OCI-LY3 (cell line): ENCODE data around the gene SHE.
"Not testable (repeated sequence)": the region's sequence is repeated elsewhere in the genome, so short reads cannot be mapped to it uniquely, and the experiment has no call there.

Experiments
- EZH2phosphoT487 ChIP-seq: fragments of 200-600 bp; shearing (Covaris generic); IDR thresholded peaks from 2 replicates; pipeline ENCODE4 v1.6.1; 2018; ENCODE audit warnings: antibody characterized with exemption, mixed run types, low read depth
- TF ChIP-seq, protein P1 (sequence below): fragments of 200-600, 300-600 bp; sonication (generic); IDR thresholded peaks from 2 replicates; pipeline ENCODE4 v1.5.1; 2014; ENCODE audit warnings: antibody characterized with exemption, low read length, low read depth

DNA sequence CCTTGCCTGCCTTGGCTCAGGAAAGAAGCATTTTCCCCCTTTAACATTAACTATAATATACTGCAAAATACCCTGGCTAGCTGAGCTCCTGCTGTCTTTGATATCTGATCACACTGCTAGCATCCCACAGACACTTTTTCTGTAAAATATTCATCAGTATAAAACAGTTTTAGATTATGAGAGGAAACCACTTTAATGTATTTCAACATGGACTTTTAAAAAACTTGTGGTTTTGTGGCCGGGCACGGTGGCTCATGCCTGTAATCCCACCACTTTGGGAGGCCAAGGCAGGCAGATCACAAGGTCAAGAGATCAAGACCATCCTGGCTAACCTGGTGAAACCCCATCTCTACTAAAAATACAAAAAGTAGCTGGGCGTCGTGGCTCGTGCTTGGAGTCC lies 15.5 kb downstream of the SHE start:
- TF ChIP-seq, protein P1, sequence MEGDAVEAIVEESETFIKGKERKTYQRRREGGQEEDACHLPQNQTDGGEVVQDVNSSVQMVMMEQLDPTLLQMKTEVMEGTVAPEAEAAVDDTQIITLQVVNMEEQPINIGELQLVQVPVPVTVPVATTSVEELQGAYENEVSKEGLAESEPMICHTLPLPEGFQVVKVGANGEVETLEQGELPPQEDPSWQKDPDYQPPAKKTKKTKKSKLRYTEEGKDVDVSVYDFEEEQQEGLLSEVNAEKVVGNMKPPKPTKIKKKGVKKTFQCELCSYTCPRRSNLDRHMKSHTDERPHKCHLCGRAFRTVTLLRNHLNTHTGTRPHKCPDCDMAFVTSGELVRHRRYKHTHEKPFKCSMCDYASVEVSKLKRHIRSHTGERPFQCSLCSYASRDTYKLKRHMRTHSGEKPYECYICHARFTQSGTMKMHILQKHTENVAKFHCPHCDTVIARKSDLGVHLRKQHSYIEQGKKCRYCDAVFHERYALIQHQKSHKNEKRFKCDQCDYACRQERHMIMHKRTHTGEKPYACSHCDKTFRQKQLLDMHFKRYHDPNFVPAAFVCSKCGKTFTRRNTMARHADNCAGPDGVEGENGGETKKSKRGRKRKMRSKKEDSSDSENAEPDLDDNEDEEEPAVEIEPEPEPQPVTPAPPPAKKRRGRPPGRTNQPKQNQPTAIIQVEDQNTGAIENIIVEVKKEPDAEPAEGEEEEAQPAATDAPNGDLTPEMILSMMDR, result not testable (repeated sequence)
- TF ChIP-seq EZH2phosphoT487, result not testable (repeated sequence)
